Hepatocyte (in vitro differentiated cells): ENCODE data around the gene TENT5A. TPM values are rescaled to one million over a fixed set of nuclear protein-coding genes. Genes with fewer than 3 reads are reported as not detected.

Source experiments
- DNase-seq: peaks from one replicate; pipeline ENCODE4 v3.0.0-alpha.2; 2016; ENCODE audit warnings: low spot score
- H2AFZ ChIP-seq: fragments of 200-600 bp; sonication (generic); 2 replicates; pipeline ENCODE4 v1.6.0; 2016; ENCODE audit warnings: antibody characterized with exemption, mild to moderate bottlenecking
- H3K27ac ChIP-seq: fragments of 200-600 bp; sonication (generic); 2 replicates; pipeline ENCODE4 v1.5.1; 2016; ENCODE audit warnings: mild to moderate bottlenecking
- H3K27me3 ChIP-seq: fragments of 200-600 bp; sonication (generic); 2 replicates; pipeline ENCODE4 v1.6.1; 2016
- H3K36me3 ChIP-seq: fragments of 200-600 bp; sonication (generic); replicated peaks from 2 replicates; pipeline ENCODE4 v1.5.1; 2016; ENCODE audit warnings: low read depth; ENCODE audit not compliant: insufficient read depth
- H3K4me1 ChIP-seq: fragments of 200-600 bp; sonication (generic); 2 replicates; pipeline ENCODE4 v1.5.1; 2016; ENCODE audit warnings: mild to moderate bottlenecking, moderate library complexity; ENCODE audit not compliant: insufficient read depth
- H3K4me2 ChIP-seq: fragments of 200-600 bp; sonication (generic); 2 replicates; pipeline ENCODE4 v1.6.0; 2016
- H3K4me3 ChIP-seq: fragments of 200-600 bp; sonication (generic); 2 replicates; pipeline ENCODE4 v1.5.1; 2016; ENCODE audit warnings: mild to moderate bottlenecking
- H3K79me2 ChIP-seq: fragments of 200-600 bp; sonication (generic); 2 replicates; pipeline ENCODE4 v1.6.0; 2017; ENCODE audit warnings: mild to moderate bottlenecking
- H3K9me2 ChIP-seq: fragments of 200-600 bp; sonication (generic); replicated peaks from 2 replicates; pipeline ENCODE4 v1.6.0; 2017; ENCODE audit warnings: mild to moderate bottlenecking; ENCODE audit not compliant: insufficient read depth
- H3K9me3 ChIP-seq: fragments of 200-600 bp; sonication (generic); 2 replicates; pipeline ENCODE4 v1.5.1; 2016; ENCODE audit warnings: low read depth, mild to moderate bottlenecking
- H4K20me1 ChIP-seq: fragments of 200-600 bp; sonication (generic); 2 replicates; pipeline ENCODE4 v1.6.0; 2016; ENCODE audit warnings: mild to moderate bottlenecking; ENCODE audit not compliant: insufficient read depth, poor library complexity, severe bottlenecking
- EZH2 ChIP-seq: fragments of 200-600 bp; sonication (generic); IDR thresholded peaks from 2 replicates; pipeline ENCODE4 v1.6.1; 2016; ENCODE audit warnings: antibody characterized with exemption, mild to moderate bottlenecking, borderline replicate concordance
- EZH2phosphoT487 ChIP-seq: fragments of 200-600 bp; sonication (generic); IDR thresholded peaks from one replicate; pipeline ENCODE4 v1.6.1; 2018; ENCODE audit warnings: antibody characterized with exemption, mild to moderate bottlenecking, low read depth, moderate library complexity; ENCODE audit not compliant: unreplicated experiment, severe bottlenecking
- WGBS: methylation state at CpG from one replicate; pipeline ENCODE4 v1.1.6; 2016; ENCODE audit warnings: low lambda C conversion rate; ENCODE audit errors: missing lambda C conversion rate; 5-methylcytosine and 5-hydroxymethylcytosine counted together
- polyA plus RNA-seq: library from polyadenylated mRNA; unstranded; fragments of >200 nt; fragmentation: Nextera tagmentation; extraction: Ambion mirVana; gene quantifications from 2 replicates; pipeline ENCODE4 v1.2.1, GENCODE V29; 2016
- total RNA-seq: library from RNA; depleted of rRNA; stranded (reverse); fragments of >200 nt; gene quantifications from 2 replicates; pipeline ENCODE4 v1.2.3, GENCODE V29; 2014
- TF ChIP-seq, protein P1 (sequence below): fragments of 200-600 bp; sonication (generic); IDR thresholded peaks from 2 replicates; pipeline ENCODE4 v1.5.1; 2016; ENCODE audit warnings: antibody characterized with exemption, mild to moderate bottlenecking; ENCODE audit not compliant: poor library complexity

The TENT5A gene
- total and polyA plus RNA-seq, 2 experiments from 2014 or later = 79.6 to 101 TPM

- no peaks in the 10 kb centered on the region for H3K79me2 ChIP-seq
- peak overlapping the region; percentile 73 for H3K27ac ChIP-seq
- DNase-seq = peak; percentile 28
- H3K9me3 ChIP-seq = no peaks in the 10 kb centered on the region
- no peaks in the 10 kb centered on the region for H3K9me2 ChIP-seq
- H2AFZ ChIP-seq = no peak overlapping the region
- H3K36me3 ChIP-seq = no peaks in the 10 kb centered on the region
- no peak for TF ChIP-seq EZH2phosphoT487
- TF ChIP-seq, protein P1, sequence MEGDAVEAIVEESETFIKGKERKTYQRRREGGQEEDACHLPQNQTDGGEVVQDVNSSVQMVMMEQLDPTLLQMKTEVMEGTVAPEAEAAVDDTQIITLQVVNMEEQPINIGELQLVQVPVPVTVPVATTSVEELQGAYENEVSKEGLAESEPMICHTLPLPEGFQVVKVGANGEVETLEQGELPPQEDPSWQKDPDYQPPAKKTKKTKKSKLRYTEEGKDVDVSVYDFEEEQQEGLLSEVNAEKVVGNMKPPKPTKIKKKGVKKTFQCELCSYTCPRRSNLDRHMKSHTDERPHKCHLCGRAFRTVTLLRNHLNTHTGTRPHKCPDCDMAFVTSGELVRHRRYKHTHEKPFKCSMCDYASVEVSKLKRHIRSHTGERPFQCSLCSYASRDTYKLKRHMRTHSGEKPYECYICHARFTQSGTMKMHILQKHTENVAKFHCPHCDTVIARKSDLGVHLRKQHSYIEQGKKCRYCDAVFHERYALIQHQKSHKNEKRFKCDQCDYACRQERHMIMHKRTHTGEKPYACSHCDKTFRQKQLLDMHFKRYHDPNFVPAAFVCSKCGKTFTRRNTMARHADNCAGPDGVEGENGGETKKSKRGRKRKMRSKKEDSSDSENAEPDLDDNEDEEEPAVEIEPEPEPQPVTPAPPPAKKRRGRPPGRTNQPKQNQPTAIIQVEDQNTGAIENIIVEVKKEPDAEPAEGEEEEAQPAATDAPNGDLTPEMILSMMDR = no peak
- no peak for TF ChIP-seq EZH2
- H3K4me3 ChIP-seq = no peak overlapping the region
- no peak overlapping the region for H3K4me2 ChIP-seq
- peaks cover 12% of the 10 kb centered on the region for H3K4me1 ChIP-seq
- no peaks in the 10 kb centered on the region for H4K20me1 ChIP-seq
- no peaks in the 10 kb centered on the region for H3K27me3 ChIP-seq
Observed at GRCh38 chr6:81788748-81789147, 36.3 kb upstream of the TENT5A start.

- Histone ChIP-seq H3K27ac (peak overlapping the region; percentile 73), H3K4me2 (peak overlapping the region; percentile 4), H3K4me1 (peaks cover 12% of the 10 kb centered on the region), H2AFZ (no peak overlapping the region), H3K36me3 (no peaks in the 10 kb centered on the region), H3K9me3 (no peaks in the 10 kb centered on the region), H3K79me2 (no peaks in the 10 kb centered on the region), H4K20me1 (no peaks in the 10 kb centered on the region), H3K9me2 (no peaks in the 10 kb centered on the region), H3K27me3 (no peaks in the 10 kb centered on the region), H3K4me3 (no peak overlapping the region)
- TF ChIP-seq EZH2phosphoT487 = no peak
- no peak for TF ChIP-seq EZH2
- TF ChIP-seq, protein P1 = no peak
- no peak for DNase-seq
- whole genome bisulfite sequencing = 41% methylated on average over 3 of the region's 3 CpGs
Observed at GRCh38 chr6:81787313-81788068, 35.0 kb upstream of the TENT5A start.

DNA sequence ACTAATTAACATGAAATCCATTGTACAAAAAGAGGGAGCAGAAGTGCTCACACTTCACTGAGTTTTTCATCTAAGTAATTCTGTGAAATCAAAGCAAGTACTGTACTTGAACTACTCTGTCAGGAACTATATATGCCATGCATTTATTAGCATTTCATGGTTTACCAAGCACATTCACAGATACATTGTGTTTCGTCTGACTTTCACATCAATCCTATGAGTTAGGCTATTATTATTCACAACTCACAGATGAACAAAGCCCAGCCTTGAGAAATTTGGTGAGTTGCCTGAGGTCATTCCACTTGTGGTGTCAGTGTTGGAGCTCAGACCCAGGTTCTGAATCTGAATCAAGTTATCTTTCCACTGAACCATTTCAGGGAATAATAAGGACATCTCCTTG lies 33.7 kb upstream of the TENT5A start:
- H3K4me1 ChIP-seq = peaks cover 12% of the 10 kb centered on the region
- no peaks in the 10 kb centered on the region for H3K36me3 ChIP-seq
- H3K9me3 ChIP-seq = no peaks in the 10 kb centered on the region
- no peaks in the 10 kb centered on the region for H3K27me3 ChIP-seq
- H3K9me2 ChIP-seq = no peaks in the 10 kb centered on the region
- no peaks in the 10 kb centered on the region for H4K20me1 ChIP-seq
- no peak overlapping the region for H2AFZ ChIP-seq
- WGBS = 95% methylated on average over 1 of the region's 1 CpG
- DNase-seq = no peak
- no peak overlapping the region for H3K4me3 ChIP-seq
- H3K79me2 ChIP-seq = no peaks in the 10 kb centered on the region
- TF ChIP-seq, protein P1 = no peak
- no peak for TF ChIP-seq EZH2phosphoT487
- TF ChIP-seq EZH2 = no peak
- no peak overlapping the region for H3K27ac ChIP-seq
- H3K4me2 ChIP-seq = no peak overlapping the region
